Body of pancreas (tissue), 4 donors: Measurements from ENCODE around the gene TMEM204.

Experiments used
- POLR2A ChIP-seq, 3 donors: fragments of 450-650 bp; IDR thresholded peaks; one replicate each; pipeline ENCODE4 v1.6.1; 2016; ENCODE audit warnings: antibody characterized with exemption in 3 of 3, mild to moderate bottlenecking in 2 of 3
- TF ChIP-seq, protein P1 (sequence below), 7 experiments: fragments of 450-650 bp in 4 of 7; fragments of 200-600 bp in 3 of 7; sonication (generic) in 3 of 7; IDR thresholded peaks; one replicate each; pipeline ENCODE4 v1.5.1; 2016 to 2019; ENCODE audit warnings: antibody characterized with exemption in 7 of 7

DNA sequence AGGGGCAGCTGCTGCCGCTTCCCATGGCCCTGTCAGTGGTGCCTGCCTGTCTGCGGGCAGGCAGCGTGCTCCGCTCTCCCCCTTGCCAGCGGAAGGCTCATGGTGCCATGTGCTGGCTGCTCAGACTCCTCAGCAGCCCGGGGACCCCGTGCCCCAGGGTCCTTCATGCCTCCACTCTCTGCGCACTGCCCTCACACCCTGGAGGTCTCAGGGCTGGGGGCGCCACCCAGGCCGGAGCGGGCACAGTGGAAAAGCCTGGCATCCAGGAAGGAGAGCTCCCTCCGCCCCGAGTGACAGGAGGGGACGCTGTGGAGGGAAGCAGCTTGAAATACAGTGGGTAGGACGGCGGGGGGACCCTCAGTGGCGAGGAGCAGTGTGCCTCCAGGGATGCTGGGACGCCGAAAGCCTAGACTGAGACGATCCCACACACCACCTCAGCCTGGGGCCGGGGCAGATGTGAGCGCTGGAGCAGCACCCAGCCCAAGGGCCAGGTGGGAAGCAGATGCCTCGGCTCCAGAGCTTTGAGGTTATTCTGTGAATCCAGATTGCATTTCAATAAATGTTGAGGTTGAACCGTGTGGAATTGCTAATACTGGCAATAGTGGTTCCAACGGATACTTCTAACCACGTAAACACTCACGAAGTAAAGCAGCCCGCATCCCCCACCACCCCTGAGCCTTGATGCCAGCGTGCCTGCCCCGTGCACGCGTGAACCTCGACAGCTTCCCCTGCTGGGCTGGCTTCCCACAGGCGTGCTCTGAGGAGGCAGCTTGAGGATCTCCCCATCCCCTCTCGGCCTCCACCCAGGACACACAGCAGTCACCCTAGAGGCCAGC, 6.5 kb downstream of the TMEM204 start:
- TF ChIP-seq, protein P1, sequence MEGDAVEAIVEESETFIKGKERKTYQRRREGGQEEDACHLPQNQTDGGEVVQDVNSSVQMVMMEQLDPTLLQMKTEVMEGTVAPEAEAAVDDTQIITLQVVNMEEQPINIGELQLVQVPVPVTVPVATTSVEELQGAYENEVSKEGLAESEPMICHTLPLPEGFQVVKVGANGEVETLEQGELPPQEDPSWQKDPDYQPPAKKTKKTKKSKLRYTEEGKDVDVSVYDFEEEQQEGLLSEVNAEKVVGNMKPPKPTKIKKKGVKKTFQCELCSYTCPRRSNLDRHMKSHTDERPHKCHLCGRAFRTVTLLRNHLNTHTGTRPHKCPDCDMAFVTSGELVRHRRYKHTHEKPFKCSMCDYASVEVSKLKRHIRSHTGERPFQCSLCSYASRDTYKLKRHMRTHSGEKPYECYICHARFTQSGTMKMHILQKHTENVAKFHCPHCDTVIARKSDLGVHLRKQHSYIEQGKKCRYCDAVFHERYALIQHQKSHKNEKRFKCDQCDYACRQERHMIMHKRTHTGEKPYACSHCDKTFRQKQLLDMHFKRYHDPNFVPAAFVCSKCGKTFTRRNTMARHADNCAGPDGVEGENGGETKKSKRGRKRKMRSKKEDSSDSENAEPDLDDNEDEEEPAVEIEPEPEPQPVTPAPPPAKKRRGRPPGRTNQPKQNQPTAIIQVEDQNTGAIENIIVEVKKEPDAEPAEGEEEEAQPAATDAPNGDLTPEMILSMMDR (IDR thresholded peaks at IDR 0.05), result no peak
- TF ChIP-seq POLR2A (IDR thresholded peaks at IDR 0.05), result no peak
